Tibial nerve (tissue), 4 donors: Measurements from ENCODE around the gene GAREM1. TPM values are rescaled to one million over a fixed set of nuclear protein-coding genes. Genes with fewer than 3 reads are reported as not detected.
A peak's percentile ranks its signal among the peaks of the same experiment; 100 is the strongest.
"Not testable (repeated sequence)": the region's sequence is repeated elsewhere in the genome, so short reads cannot be mapped to it uniquely, and the experiment has no call there.

Experiments
- DNase-seq, 2 donors: peaks; one replicate each; pipeline ENCODE4 v3.0.0-alpha.2; 2019; ENCODE audit warnings: low spot score in 2 of 2
- H3K27ac ChIP-seq, 4 donors: fragments of 200-600 bp; sonication (generic) in 3 of 4; one replicate each; pipeline ENCODE4 v1.5.1; 2017 to 2019; ENCODE audit warnings: mild to moderate bottlenecking in 1 of 4
- H3K27me3 ChIP-seq, 2 donors: fragments of 200-600 bp; sonication (generic) in 1 of 2; one replicate each; pipeline versions ENCODE4 v1.5.1 to v1.6.0; 2017 to 2019
- H3K36me3 ChIP-seq, 3 donors: fragments of 200-600 bp; sonication (generic); one replicate each; pipeline ENCODE4 v1.5.1; 2018 to 2019
- H3K4me1 ChIP-seq, 4 donors: fragments of 200-600 bp; sonication (generic) in 3 of 4; one replicate each; pipeline ENCODE4 v1.5.1; 2017 to 2019
- H3K4me3 ChIP-seq, 4 donors: fragments of 200-600 bp; sonication (generic) in 3 of 4; one replicate each; pipeline ENCODE4 v1.5.1; 2017 to 2019; ENCODE audit warnings: mild to moderate bottlenecking in 1 of 4, moderate library complexity in 1 of 4
- H3K9me3 ChIP-seq, 4 donors: fragments of 200-600 bp; sonication (generic) in 3 of 4; one replicate each; pipeline ENCODE4 v1.5.1; 2017 to 2019
- EP300 ChIP-seq, 2 donors: sonication (generic); formaldehyde crosslinking; IDR thresholded peaks; one replicate each; pipeline ENCODE4 v1.6.1; 2017; ENCODE audit warnings: antibody characterized with exemption in 2 of 2, mild to moderate bottlenecking in 1 of 2
- POLR2A ChIP-seq, 2 donors: fragments of 450-650 bp; IDR thresholded peaks; one replicate each; pipeline ENCODE4 v1.6.1; 2017; ENCODE audit warnings: antibody characterized with exemption in 2 of 2, mild to moderate bottlenecking in 2 of 2, moderate library complexity in 2 of 2
- WGBS, 2 donors: methylation state at CpG; one replicate each; pipeline ENCODE4 v1.1.5; 2018; 5-methylcytosine and 5-hydroxymethylcytosine counted together
- total RNA-seq, 4 donors: library from RNA; depleted of rRNA; stranded (reverse); fragments of >200 nt; gene quantifications; one replicate each; pipeline ENCODE4 v1.1.0, GENCODE V29; 2016
- TF ChIP-seq, protein P1 (sequence below), 5 experiments: fragments of 200-600 bp in 3 of 5; fragments of 450-650 bp in 2 of 5; sonication (generic) in 3 of 5; IDR thresholded peaks; one replicate each; pipeline ENCODE4 v1.5.1; 2016 to 2019; ENCODE audit warnings: antibody characterized with exemption in 5 of 5, mild to moderate bottlenecking in 3 of 5, moderate library complexity in 2 of 5

GAREM1 gene
- total RNA-seq, 4 donors from 2014 or later: 25.1 to 33.0 (median 30.7) TPM

DNA sequence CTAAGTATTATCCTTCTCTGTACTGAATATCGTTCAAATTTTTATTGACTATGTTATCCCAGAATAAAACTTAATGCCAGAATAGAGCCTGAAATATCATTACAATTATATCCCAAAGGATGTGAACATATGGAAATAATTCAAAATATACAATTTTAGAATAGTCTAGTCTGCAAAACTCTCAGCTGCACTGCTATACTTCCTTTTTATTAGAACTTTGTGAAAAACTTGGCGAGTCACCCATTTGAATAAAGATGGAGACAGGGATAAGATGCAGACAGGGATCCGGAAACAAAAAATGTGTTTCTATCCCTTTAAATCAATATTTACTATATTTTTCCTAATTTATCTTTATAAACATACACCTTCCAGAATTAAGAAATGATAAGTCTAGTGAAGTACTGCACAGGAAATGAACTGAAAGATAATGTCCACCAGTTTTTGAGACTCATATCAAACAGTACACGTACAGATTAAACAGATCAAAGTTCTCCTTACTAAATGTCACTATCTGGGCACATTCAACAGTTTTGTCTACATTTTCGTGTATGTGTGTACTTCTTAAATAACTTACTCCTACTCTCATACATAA lies 173.0 kb downstream of the GAREM1 start:
- Histone ChIP-seq H3K36me3 (no peaks in the 10 kb centered on the region), H3K27me3 (no peaks in the 10 kb centered on the region), H3K4me1 (peaks cover 0 to 58% (median 2%) of the 10 kb centered on the region in 4 donors), H3K9me3 (no peaks in the 10 kb centered on the region), H3K27ac (peak overlapping the region in 3 of 4 donors; percentile 36 to 79 (median 61)), H3K4me3 (no peak overlapping the region)
- 53 to 58% methylated on average over 5 of the region's 5 CpGs for WGBS, 2 donors
- TF ChIP-seq, protein P1, sequence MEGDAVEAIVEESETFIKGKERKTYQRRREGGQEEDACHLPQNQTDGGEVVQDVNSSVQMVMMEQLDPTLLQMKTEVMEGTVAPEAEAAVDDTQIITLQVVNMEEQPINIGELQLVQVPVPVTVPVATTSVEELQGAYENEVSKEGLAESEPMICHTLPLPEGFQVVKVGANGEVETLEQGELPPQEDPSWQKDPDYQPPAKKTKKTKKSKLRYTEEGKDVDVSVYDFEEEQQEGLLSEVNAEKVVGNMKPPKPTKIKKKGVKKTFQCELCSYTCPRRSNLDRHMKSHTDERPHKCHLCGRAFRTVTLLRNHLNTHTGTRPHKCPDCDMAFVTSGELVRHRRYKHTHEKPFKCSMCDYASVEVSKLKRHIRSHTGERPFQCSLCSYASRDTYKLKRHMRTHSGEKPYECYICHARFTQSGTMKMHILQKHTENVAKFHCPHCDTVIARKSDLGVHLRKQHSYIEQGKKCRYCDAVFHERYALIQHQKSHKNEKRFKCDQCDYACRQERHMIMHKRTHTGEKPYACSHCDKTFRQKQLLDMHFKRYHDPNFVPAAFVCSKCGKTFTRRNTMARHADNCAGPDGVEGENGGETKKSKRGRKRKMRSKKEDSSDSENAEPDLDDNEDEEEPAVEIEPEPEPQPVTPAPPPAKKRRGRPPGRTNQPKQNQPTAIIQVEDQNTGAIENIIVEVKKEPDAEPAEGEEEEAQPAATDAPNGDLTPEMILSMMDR (IDR thresholded peaks at IDR 0.05): no peak
- TF ChIP-seq POLR2A (IDR thresholded peaks at IDR 0.05) (no peak), EP300 (IDR thresholded peaks at IDR 0.05) (no peak)
- DNase-seq: no peak

GRCh38 chr18:32296851-32297250 lies 173.8 kb downstream of the GAREM1 start:
- peak overlapping the region in 2 of 4 donors; percentile 12 to 61 for H3K27ac ChIP-seq
- 95 to 97% methylated on average over 2 of the region's 2 CpGs for WGBS, 2 donors
- no peaks in the 10 kb centered on the region for H3K9me3 ChIP-seq
- no peaks in the 10 kb centered on the region for H3K36me3 ChIP-seq
- DNase-seq: no peak
- no peak overlapping the region for H3K4me3 ChIP-seq
- peaks cover 0 to 49% (median 2%) of the 10 kb centered on the region in 4 donors for H3K4me1 ChIP-seq
- TF ChIP-seq, protein P1 (IDR thresholded peaks at IDR 0.05): no peak
- TF ChIP-seq POLR2A (IDR thresholded peaks at IDR 0.05): no peak
- no peak for TF ChIP-seq EP300 (IDR thresholded peaks at IDR 0.05)
- H3K27me3 ChIP-seq: no peaks in the 10 kb centered on the region

DNA sequence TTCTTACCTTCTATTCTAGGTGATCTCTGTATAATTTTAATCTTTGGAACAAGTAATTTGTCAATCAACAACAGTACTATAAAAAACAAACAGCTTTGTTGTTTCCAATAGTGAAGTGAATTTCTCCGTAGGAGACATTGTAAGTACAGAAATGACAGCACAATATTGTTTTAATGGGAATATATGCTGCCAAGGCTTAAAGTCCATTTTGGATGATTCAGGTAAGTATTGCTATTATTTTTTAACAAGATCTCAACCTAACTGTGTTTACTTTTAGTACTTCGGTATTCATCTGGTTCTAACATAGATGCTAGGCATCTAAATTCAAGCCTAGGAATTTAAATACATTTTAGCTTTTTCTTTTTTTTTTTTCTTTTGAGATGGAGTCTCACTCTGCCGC lies 175.1 kb downstream of the GAREM1 start:
- H3K4me1 ChIP-seq: peaks cover 0 to 37% (median 2%) of the 10 kb centered on the region in 4 donors
- H3K4me3 ChIP-seq: no peak overlapping the region
- WGBS, 2 donors: 95% methylated on average over 3 of the region's 3 CpGs
- peaks cover 0 to 3% (median 0%) of the 10 kb centered on the region in 4 donors for H3K9me3 ChIP-seq
- H3K27ac ChIP-seq: peak overlapping the region in 1 of 4 donors; percentile 12
- H3K36me3 ChIP-seq: no peaks in the 10 kb centered on the region
- no peak for DNase-seq
- TF ChIP-seq, protein P1 (IDR thresholded peaks at IDR 0.05): no peak
- TF ChIP-seq POLR2A (IDR thresholded peaks at IDR 0.05) (no peak), EP300 (IDR thresholded peaks at IDR 0.05) (no peak)
- H3K27me3 ChIP-seq: no peaks in the 10 kb centered on the region

GRCh38 chr18:32293107-32293506 lies 177.6 kb downstream of the GAREM1 start:
- peaks cover 0 to 18% (median 2%) of the 10 kb centered on the region in 4 donors for H3K4me1 ChIP-seq
- no peaks in the 10 kb centered on the region for H3K27me3 ChIP-seq
- H3K36me3 ChIP-seq: no peaks in the 10 kb centered on the region
- 76 to 81% methylated on average over 2 of the region's 2 CpGs for WGBS, 2 donors
- H3K9me3 ChIP-seq: peaks cover 0 to 3% (median 0%) of the 10 kb centered on the region in 4 donors
- H3K27ac ChIP-seq: peak overlapping the region in 2 of 4 donors; percentile 47 to 81
- H3K4me3 ChIP-seq: no peak overlapping the region
- DNase-seq: peak in 1 of 2 donors; percentile 25
- peak; percentile 56 to 87 for TF ChIP-seq EP300 (IDR thresholded peaks at IDR 0.05)
- TF ChIP-seq, protein P1 (IDR thresholded peaks at IDR 0.05): no peak
- TF ChIP-seq POLR2A (IDR thresholded peaks at IDR 0.05): no peak

DNA sequence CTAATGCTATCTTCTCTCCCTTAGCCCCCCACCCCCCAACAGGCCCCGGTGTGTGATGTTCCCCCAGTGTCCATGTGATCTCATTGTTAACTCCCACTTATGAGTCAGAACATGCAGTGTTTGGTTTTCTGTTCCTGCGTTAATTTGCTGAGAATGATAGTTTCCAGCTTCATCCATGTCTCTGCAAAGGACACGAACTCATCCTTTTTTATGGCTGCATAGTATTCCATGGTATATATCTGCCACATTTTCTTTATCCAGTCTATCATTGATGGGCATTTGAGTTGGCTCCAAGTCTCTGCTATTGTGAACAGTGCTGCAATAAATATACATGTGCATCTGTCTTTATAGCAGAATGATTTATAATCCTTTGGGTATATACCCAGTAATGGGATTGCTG lies 179.1 kb downstream of the GAREM1 start:
- H3K27me3 ChIP-seq, H3K4me3 ChIP-seq, H3K9me3 ChIP-seq, DNase-seq, H3K27ac ChIP-seq: not testable (repeated sequence)
- peaks cover 0 to 19% (median 0%) of the 10 kb centered on the region in 4 donors for H3K4me1 ChIP-seq
- WGBS, 2 donors: 95% methylated on average over 3 of the region's 3 CpGs
- peaks cover 0 to 13% (median 0%) of the 10 kb centered on the region in 3 donors for H3K36me3 ChIP-seq
